ENCODE data around the gene FN1. TPM values are rescaled to one million over a fixed set of nuclear protein-coding genes. Genes with fewer than 3 reads are reported as not detected.

FN1 gene
- total and polyA plus RNA-seq, 2 donors (not counting 3 experiments of a cell fraction or from before 2014, with no cell fraction given) = 3,221 to 3,740 TPM

- peaks cover 5% of the 10 kb centered on the region for H3K79me2 ChIP-seq (ENCODE audit: control insufficient read depth, insufficient read depth, low read length)
- no peak overlapping the region for H3K4me3 ChIP-seq (replicated peaks in 1 of 3; ENCODE audit: insufficient read depth in 1 of 3, low read depth in 1 of 3, low read length in 3 of 3)
- TF ChIP-seq MYC (IDR thresholded peaks at IDR 0.05; ENCODE audit: low read depth, low read length) = no peak
- TF ChIP-seq FOS (IDR thresholded peaks at IDR 0.05; ENCODE audit: borderline replicate concordance, insufficient read depth, low read length) = no peak
- no peak for TF ChIP-seq GATA2 (IDR thresholded peaks at IDR 0.05; ENCODE audit: insufficient read depth, insufficient read length, low read depth, low read length)
- no peak for TF ChIP-seq POLR2AphosphoS5 (IDR thresholded peaks at IDR 0.05; ENCODE audit: insufficient read depth, low read depth, low read length)
- TF ChIP-seq POLR2A (IDR thresholded peaks at IDR 0.05; ENCODE audit: low read depth, low read length) = no peak
- no peak for TF ChIP-seq JUN (IDR thresholded peaks at IDR 0.05; ENCODE audit: borderline replicate concordance, insufficient read depth, insufficient read length, low read depth)
- TF ChIP-seq CTCF (IDR thresholded peaks at IDR 0.05; ENCODE audit: extremely low read depth in 1 of 2, insufficient read depth in 1 of 2, low read depth in 1 of 2, low read length in 2 of 2) = no peak
- no peak for TF ChIP-seq MAX (IDR thresholded peaks at IDR 0.05; ENCODE audit: insufficient read depth, insufficient read length)
- no peak for TF ChIP-seq EZH2 (IDR thresholded peaks at IDR 0.05; ENCODE audit: borderline replicate concordance, low read depth, low read length, severe bottlenecking)
- H3K9me3 ChIP-seq (replicated peaks; ENCODE audit: control insufficient read depth, insufficient read depth, low read length) = no peaks in the 10 kb centered on the region
- no peaks in the 10 kb centered on the region for H3K27me3 ChIP-seq (ENCODE audit: control insufficient read depth in 2 of 2, insufficient read depth in 2 of 2, low read length in 2 of 2)
- H3K27ac ChIP-seq (ENCODE audit: insufficient read depth, low read depth, low read length) = no peak overlapping the region
- peaks cover 10% of the 10 kb centered on the region for H3K4me1 ChIP-seq (ENCODE audit: control insufficient read depth, extremely low read depth, insufficient read depth, low read length)
- dilution Hi-C loops (cut with MboI; ENCODE audit: extremely low pct_ligation_motif_present, low sequenced_read_pairs) = no loop called here
- DNase-seq (ENCODE audit: low read depth, low spot score) (no peak), FAIRE-seq (no peak)
- H3K36me3 ChIP-seq (ENCODE audit: control insufficient read depth in 2 of 2, extremely low read depth in 1 of 2, insufficient read depth in 2 of 2, low read length in 2 of 2) = peaks cover 0 to 4% of the 10 kb centered on the region in 2 experiments
- ChIA-PET POLR2A (no interaction called here), CTCF (no interaction called here)
- no peaks in the 10 kb centered on the region for H3K9me1 ChIP-seq (replicated peaks; ENCODE audit: control insufficient read depth, extremely low read depth, insufficient read depth, low read length)
- intact Hi-C loops (cut with micrococcal nuclease) = no loop called here
- H3K4me2 ChIP-seq (ENCODE audit: insufficient read depth, low read length) = no peak overlapping the region
- H3K9ac ChIP-seq (replicated peaks; ENCODE audit: extremely low read depth, insufficient read depth, low read length) = no peak overlapping the region
- H2AFZ ChIP-seq (ENCODE audit: low read depth, low read length) = no peak overlapping the region
- no peaks in the 10 kb centered on the region for H4K20me1 ChIP-seq (replicated peaks; ENCODE audit: control insufficient read depth, extremely low read depth, insufficient read depth, low read length)
- BruUV-seq (replicated peaks) = no TSS peak
These were observed 120.6 kb downstream of the FN1 start for GRCh38 chr2:215315301-215315700.

All from endothelial cell of umbilical vein (primary cell).